NCI-H187 (cell line): ENCODE measurements around the gene BCL2.

Source experiments
- DNase-seq, 2 experiments: peaks; one replicate each; lab custom pipeline; 2025; lab: John Stamatoyannopoulos, UW

BCL2 gene

GRCh38 chr18:63083555-63083954 is 236.0 kb downstream of the BCL2 start:
- no peak for DNase-seq

- no peak for DNase-seq
These were observed 236.5 kb downstream of the BCL2 start for GRCh38 chr18:63083020-63083531.

GRCh38 chr18:63082366-63083019 is 237.1 kb downstream of the BCL2 start:
- no peak for DNase-seq

GRCh38 chr18:63079114-63079513 is 240.5 kb downstream of the BCL2 start:
- DNase-seq: no peak

GRCh38 chr18:63078471-63078870 is 241.1 kb downstream of the BCL2 start:
- no peak for DNase-seq

- peak in 1 of 2 experiments; percentile 2 for DNase-seq
These were observed 244.6 kb downstream of the BCL2 start for GRCh38 chr18:63074981-63075404.

GRCh38 chr18:63073481-63073880 is 246.1 kb downstream of the BCL2 start:
- no peak for DNase-seq
